Measurements from ENCODE around the gene CPNE6. TPM values are rescaled to one million over a fixed set of nuclear protein-coding genes. Genes with fewer than 3 reads are reported as not detected.

The CPNE6 gene
- total RNA-seq, 1 experiment from 2014 or later = not detected

GRCh38 chr14:24054324-24054641 is 17.1 kb upstream of the CPNE6 start:
- Histone ChIP-seq H2BK20ac (ENCODE audit: low read depth, low read length, poor library complexity, severe bottlenecking) (no peak overlapping the region), H3K4me2 (ENCODE audit: insufficient read depth, insufficient read length, low read length) (no peak overlapping the region), H4K5ac (ENCODE audit: insufficient read length, low read depth, low read length) (no peak overlapping the region), H4K20me1 (ENCODE audit: control insufficient read depth, insufficient read depth, insufficient read length) (peaks cover 2% of the 10 kb centered on the region), H2AK5ac (ENCODE audit: insufficient read length, low read length) (no peak overlapping the region), H3K9ac (ENCODE audit: extremely low read depth, insufficient read length, low read length) (no peak overlapping the region), H3K23ac (ENCODE audit: insufficient read length, low read depth, low read length) (no peak overlapping the region), H3T11ph (ENCODE audit: low read length) (no peak overlapping the region), H3K4me1 (ENCODE audit: insufficient read depth, low read length) (no peaks in the 10 kb centered on the region), H3K79me1 (ENCODE audit: insufficient read depth, low read depth, low read length, poor library complexity, severe bottlenecking) (no peaks in the 10 kb centered on the region), H4K91ac (ENCODE audit: insufficient read length, low read depth, low read length) (no peak overlapping the region), H2AFZ (ENCODE audit: low read length) (no peak overlapping the region), H3K56ac (ENCODE audit: insufficient read length, low read depth, low read length) (no peak overlapping the region), H2BK12ac (ENCODE audit: insufficient read length, low read depth, low read length) (no peak overlapping the region), H3K79me2 (ENCODE audit: insufficient read depth, low read length) (no peaks in the 10 kb centered on the region), H3K27ac (ENCODE audit: insufficient read length, low read depth, low read length) (no peak overlapping the region), H3K4ac (ENCODE audit: low read depth, low read length) (no peak overlapping the region), H2BK120ac (ENCODE audit: low read depth, low read length, poor library complexity, severe bottlenecking) (no peak overlapping the region), H3K23me2 (ENCODE audit: insufficient read length, low read depth, low read length, poor library complexity, severe bottlenecking) (peaks cover 8% of the 10 kb centered on the region), H3K9me3 (ENCODE audit: control insufficient read depth, low read depth, low read length) (no peaks in the 10 kb centered on the region), H3K18ac (ENCODE audit: insufficient read length, low read depth, low read length) (no peak overlapping the region), H3K27me3 (ENCODE audit: insufficient read depth, low read length) (no peaks in the 10 kb centered on the region), H4K8ac (replicated peaks; ENCODE audit: insufficient read length, low read depth, low read length) (no peak overlapping the region), H2BK15ac (ENCODE audit: low read depth, low read length) (no peak overlapping the region), H2BK5ac (ENCODE audit: insufficient read length, low read length) (no peak overlapping the region), H3K14ac (ENCODE audit: insufficient read depth, low read length) (no peak overlapping the region)
- no peak overlapping the region for H3K27ac Mint-ChIP-seq
- DNase-seq = no peak
- WGBS (ENCODE audit: extremely low coverage, insufficient read length, low lambda C conversion rate) = no CpG with 5 or more reads among the region's 6 CpGs
- H3K36me3 Mint-ChIP-seq (ENCODE audit: insufficient read depth in 1 of 3, low read depth in 3 of 3) = peaks cover 0 to 6% (median 3%) of the 10 kb centered on the region in 3 experiments; a peak in 5 of 7 replicates
- no peak overlapping the region for H3K4me3 Mint-ChIP-seq
- no peaks in the 10 kb centered on the region; a peak in 1 of 5 replicates for H3K9me3 Mint-ChIP-seq
- peaks cover 18 to 28% of the 10 kb centered on the region in 2 experiments for H3K4me1 Mint-ChIP-seq
- H3K27me3 Mint-ChIP-seq (ENCODE audit: low read depth) = peaks cover 5% of the 10 kb centered on the region
- TF ChIP-seq CTCF (conservative IDR thresholded peaks at IDR 0.05) = no peak

Data from H9 (cell line).